HG02885 (cell line): ENCODE results near the gene EME2.

ENCODE experiments used
- ATAC-seq: cut with Tn5 transposase; IDR thresholded peaks from one replicate; pipeline ENCODE4 v1.9.1; 2021; ENCODE audit warnings: mild to moderate bottlenecking; ENCODE audit not compliant: unreplicated experiment, poor library complexity

Gene EME2

DNA sequence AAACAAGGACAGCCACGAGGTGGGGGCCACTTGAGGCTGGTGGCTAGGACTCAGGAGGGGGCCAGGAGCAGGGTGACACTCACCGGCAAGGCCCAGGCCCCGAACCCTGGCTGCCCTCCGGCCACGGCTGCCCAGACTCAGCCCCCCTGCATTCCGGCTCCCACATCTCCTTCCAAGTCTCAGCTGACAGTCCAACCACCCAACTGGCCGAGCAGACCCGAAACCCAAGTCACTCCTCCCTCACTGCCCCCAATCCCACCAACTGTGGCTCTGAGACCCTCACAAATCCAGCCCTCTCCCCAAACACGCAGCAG lies 44.6 kb downstream of the EME2 start:
- no peak for ATAC-seq

DNA sequence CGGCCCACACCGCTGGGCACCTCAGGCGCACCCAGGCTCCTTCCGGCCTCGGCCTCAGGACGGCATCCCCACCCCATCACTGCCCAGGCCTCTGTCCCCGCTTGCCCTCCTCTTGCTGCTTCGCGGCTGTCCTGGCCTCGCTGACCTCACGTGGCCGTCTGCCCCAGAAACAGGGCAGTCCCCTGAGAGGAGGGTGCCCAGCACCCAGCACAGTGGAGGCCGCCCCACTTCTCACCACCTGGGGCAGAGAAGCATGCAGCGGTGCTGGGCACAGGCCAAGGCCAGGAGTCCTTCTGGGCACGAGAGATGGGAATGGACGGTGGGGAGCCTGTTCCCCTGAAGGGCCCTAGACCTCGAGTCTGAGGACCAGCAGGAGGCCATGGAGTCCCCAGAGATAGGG lies 45.1 kb downstream of the EME2 start:
- ATAC-seq, result no peak

DNA sequence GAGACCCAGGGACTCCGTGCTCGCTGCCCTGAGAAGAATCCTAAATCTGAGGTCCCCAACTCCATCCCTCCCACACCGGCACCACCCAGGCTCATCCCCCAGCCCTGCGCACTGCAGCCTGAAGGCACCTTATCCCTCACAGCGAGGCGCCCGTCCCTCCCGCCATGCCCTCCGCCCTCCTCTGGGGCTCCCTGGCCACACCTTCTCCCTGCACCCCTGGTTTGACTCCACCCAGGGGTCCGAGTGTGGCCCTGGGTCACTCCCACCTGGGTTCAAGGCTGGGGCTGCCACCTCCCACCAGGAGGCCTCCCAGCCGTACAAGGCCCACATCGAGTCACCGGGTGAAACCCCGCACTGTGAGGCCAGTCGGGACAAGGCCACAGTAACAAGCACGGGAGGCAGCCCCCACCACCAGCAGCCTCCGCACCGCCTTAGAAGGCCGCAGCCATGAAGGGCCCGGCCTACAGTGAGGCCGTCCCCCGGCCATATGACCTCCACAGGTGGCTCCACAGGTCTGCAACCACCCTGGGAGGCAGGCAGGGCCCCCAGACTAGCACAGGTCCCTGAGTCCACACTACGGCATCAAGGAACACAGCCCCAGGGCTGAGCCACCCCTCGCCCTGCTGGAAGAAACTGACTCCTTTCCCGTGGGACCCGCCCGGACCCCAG lies 45.7 kb downstream of the EME2 start:
- ATAC-seq, result no peak

DNA sequence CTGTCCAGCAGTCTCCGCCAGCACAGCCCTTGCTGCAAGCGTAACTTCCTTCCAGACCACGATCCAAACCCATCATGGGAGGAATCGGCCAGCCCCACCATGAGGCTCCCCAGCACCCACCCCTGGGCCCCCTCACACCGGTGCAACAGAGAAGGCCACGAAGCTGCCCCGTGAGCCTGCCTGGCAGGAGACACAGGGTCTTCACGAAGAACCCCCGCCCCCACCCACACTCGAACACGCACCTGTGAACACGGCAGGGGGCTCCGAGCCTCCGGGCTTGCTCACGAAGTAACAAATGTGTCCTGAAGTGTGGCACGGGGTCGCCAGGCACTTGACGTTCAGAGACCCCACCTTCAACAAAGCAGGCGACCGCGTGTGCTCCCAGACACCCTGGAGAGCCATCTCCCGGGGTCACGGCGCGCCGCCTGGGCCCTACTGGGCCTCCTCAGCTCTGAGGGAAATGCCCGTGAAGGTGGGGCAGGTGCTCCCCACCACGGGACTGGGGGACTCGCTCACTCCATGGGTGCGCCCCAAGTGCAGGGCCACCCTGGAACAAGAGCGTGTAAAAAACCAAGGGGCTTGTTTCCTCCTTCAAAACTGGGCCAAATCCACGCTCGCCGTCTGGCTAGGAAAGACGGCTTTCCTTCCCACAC lies 46.4 kb downstream of the EME2 start:
- ATAC-seq, result no peak

DNA sequence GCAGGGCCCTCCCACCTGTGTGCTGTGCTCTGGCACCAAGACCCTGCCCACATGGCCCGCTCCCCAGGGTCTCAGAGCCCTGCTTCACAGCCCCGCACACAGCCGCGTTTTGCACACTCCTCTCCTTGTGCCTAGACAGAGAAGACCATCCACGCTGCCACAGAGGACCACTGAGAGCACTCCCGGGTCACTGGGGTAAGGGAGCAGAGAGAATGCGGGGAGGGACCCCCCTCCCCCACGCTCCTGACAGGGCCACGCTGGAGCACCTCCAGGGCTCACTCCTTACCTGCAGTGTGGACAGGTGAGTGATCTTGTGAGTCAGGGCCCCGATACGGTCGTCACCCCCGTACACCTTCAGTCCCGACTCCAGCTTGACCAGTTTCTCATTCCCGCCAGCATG lies 47.0 kb downstream of the EME2 start:
- ATAC-seq, result no peak

DNA sequence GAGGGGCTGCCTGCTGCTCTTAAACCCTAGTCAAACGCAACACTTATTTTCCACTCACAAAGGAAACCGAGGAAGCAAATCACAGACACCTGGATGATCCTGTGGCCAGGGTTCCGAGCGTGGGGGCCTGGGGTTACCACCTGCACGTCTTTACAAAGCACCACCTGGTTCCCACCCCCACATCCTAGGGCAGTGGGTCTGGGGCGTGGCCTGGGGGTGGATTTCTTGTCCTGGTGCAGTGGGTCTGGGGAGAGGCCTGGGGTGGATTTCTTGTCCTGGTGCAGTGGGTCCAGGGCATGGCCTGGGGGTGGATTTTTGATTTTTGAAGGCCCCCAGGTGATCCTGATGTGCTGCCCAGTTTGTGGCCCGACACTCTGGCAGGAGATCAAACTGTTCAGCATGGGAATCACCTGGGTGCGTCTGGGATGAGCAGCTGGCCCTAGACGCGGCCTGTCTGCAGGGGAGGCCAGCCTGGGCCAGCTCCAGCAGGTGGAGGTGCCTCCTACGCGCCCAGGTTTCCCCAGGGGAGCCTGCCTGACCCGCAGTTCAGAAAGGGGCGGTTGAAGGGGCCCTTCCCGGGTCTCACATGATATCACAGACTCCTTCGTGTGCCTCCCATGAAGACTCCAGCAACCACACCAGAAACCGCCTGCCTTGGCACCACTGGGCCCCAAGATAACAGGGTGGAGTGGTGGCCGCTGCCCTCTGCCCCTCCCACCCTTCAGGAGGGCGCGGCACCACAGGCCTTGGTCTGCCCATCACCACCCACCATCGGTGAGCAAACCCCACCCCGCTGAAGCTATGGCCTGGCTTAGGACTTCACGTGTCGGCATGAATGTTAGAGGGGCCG lies 47.7 kb downstream of the EME2 start:
- ATAC-seq, result no peak

DNA sequence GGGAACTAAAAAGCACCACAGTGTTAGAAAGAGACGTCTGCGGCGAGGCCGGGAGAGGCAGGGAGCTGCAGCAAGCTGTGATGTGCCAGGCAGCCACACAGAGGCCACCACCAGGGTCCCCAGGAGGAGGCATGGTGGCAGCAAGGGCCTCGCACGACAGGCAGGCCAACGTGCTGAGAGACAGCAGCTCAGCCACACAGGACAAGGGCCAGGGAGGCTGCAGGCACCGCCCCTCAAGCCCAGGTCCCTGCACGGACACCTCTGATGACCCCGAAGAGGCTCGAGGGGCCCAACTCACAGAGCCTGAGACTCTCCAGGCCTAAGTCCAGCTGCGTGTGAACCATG lies 48.3 kb downstream of the EME2 start:
- ATAC-seq, result no peak

DNA sequence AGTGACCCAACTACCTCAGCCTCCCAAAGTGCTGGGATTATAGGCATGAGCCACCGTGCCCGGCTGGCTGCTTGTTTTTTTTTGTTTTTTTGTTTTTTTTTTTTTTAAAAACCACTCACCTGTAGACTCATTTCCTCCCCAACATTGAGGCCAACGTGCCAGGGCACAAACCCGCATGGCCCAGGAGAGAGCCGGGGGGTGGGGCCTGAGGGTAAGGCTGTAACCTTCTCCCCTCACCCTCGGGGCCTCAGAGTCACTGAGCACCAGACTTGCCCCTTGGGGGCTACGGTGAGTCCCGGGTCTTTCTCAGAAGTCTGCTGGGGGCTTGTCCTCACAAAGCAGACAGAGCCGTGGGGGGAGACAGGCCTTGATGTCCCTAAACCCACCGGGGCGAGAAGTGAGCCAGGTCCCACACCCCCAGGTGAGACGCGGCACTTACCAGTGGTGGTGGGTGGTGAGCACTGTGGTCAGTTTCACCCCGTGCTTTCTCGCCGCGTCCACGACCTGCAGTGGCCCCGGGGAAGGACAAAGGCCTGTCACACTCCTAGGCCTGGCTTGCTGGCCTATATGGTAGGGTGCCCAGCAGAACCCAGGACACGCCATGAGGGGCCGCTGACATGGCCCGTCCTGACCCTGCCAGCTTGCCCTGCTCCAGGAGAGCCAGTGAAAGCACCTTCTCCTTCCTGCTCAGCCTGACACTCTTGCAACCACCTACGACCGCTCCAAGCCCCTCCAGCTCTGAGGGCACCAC lies 49.4 kb downstream of the EME2 start:
- ATAC-seq, result no peak

DNA sequence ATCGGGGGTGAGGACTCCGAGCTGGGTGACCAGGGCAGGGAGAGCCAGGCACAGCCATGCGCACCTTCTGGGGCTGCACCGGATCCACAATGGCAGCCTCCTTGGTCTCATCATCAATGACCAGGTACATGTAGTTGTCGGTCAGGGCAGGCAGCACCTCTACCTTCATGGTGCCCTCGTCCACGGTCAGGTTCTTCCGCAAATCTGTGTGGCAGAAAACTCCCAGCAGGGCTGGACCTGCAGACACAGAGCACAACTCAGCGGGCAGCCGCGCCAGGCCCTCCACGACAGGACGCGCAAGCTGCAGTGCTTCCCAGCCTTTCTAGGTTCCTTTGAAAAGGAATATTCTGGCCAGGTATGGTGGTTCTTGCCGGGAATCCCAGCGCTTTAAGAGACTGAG lies 50.2 kb downstream of the EME2 start:
- no peak for ATAC-seq

DNA sequence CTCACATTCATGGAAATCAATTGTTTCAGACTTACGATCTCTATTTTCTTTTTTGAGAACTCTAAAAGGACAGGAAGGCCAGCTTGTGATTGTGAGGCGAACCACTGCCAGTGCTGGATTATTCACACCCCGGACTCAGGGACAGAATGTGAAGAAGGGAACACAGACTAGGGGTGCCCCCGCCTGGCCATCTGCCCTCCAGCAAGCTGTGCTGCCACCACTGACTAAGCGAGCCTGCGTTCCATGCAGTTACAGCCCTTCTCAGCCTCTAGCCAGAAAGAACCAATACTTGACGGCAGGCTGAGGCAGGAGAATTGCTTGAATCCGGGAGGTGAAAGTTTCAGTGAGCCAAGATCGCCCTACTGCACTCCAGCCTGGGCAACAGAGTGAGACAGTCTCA lies 51.2 kb downstream of the EME2 start:
- ATAC-seq, result no peak

DNA sequence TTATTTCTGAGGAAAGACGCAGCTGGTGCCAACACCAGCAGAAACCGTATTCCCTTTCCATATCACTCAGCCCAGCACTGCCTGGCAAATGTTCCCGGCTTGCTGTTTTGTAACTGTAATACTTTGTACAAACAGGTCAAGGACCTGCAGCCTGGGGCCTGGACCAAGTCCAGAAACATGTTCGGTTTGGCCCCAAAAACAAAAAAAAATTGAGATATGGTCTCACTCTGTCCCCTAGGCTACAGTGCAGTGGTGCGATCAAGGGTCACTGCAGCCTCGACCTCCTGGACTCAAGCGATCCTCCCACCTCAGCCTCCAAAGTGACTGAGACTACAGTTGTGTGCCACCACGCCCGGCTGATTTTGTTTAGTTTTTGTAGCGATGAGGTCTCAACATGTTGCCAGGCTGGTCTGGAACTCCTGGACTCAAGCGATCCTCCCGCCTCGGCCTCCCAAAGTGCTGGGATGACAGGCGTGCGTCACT lies 52.8 kb downstream of the EME2 start:
- no peak for ATAC-seq
